Measurements from ENCODE around the gene KCNMA1. TPM values are rescaled to one million over a fixed set of nuclear protein-coding genes. Genes with fewer than 3 reads are reported as not detected.

KCNMA1 gene
- total and polyA plus RNA-seq, 9 of the 15 experiments (the other 6 are each of a cell fraction or from before 2014, with no cell fraction given): 0.01 to 0.95 (median 0.15) TPM; not detected in 4

GRCh38 chr10:77285529-77286182 is 352.0 kb downstream of the KCNMA1 start (continued):
- no peak for TF ChIP-seq E2F1 (CRISPR knock-in tag; IDR thresholded peaks at IDR 0.05)
- TF ChIP-seq, protein P1, sequence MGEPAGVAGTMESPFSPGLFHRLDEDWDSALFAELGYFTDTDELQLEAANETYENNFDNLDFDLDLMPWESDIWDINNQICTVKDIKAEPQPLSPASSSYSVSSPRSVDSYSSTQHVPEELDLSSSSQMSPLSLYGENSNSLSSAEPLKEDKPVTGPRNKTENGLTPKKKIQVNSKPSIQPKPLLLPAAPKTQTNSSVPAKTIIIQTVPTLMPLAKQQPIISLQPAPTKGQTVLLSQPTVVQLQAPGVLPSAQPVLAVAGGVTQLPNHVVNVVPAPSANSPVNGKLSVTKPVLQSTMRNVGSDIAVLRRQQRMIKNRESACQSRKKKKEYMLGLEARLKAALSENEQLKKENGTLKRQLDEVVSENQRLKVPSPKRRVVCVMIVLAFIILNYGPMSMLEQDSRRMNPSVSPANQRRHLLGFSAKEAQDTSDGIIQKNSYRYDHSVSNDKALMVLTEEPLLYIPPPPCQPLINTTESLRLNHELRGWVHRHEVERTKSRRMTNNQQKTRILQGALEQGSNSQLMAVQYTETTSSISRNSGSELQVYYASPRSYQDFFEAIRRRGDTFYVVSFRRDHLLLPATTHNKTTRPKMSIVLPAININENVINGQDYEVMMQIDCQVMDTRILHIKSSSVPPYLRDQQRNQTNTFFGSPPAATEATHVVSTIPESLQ (CRISPR knock-in tag; IDR thresholded peaks at IDR 0.05): no peak
- TF ChIP-seq LEF1 (IDR thresholded peaks at IDR 0.05): no peak
- TF ChIP-seq HLTF (IDR thresholded peaks at IDR 0.05): no peak
- TF ChIP-seq HNRNPH1 (optimal IDR thresholded peaks at IDR 0.05; ENCODE audit: low read depth, low read length): no peak
- TF ChIP-seq FOXA3 (CRISPR knock-in tag; conservative IDR thresholded peaks at IDR 0.05 in 1 of 2, IDR thresholded peaks at IDR 0.05 in 1 of 2): 0 out of 4 replicates have a peak, but pooled peaks of 1 of the 2 experiments have one; percentile 20

- Histone ChIP-seq H3K9me1 (ENCODE audit: control insufficient read depth, insufficient read depth, low read length) (no peaks in the 10 kb centered on the region), H3K9me3 (replicated peaks; ENCODE audit: control insufficient read depth, insufficient read depth, low read depth, low read length) (no peaks in the 10 kb centered on the region), H3K9ac (ENCODE audit: insufficient read depth in 1 of 2, low read depth in 2 of 2, low read length in 2 of 2) (no peak overlapping the region), H3K4me1 (replicated peaks in 1 of 2; ENCODE audit: control insufficient read depth in 2 of 2, insufficient read depth in 2 of 2, low read length in 2 of 2) (no peaks in the 10 kb centered on the region; a peak in 1 of 5 replicates), H3K79me2 (ENCODE audit: control insufficient read depth, insufficient read depth, low read length) (no peaks in the 10 kb centered on the region), H3K27ac (ENCODE audit: extremely low read depth, low read depth, low read length) (no peak overlapping the region), H3K27me3 (ENCODE audit: control insufficient read depth in 2 of 2, insufficient read depth in 2 of 2, low read length in 2 of 2) (peaks cover 2 to 5% of the 10 kb centered on the region in 2 experiments; a peak in 2 of 5 replicates), H2AFZ (ENCODE audit: low read depth, low read length) (no peak overlapping the region), H3K36me3 (ENCODE audit: control insufficient read depth, insufficient read depth, low read length) (no peaks in the 10 kb centered on the region), H4K20me1 (replicated peaks; ENCODE audit: control insufficient read depth, insufficient read depth, low read length) (no peaks in the 10 kb centered on the region), H3K4me3 (no peak overlapping the region), H3K4me2 (ENCODE audit: insufficient read depth, low read length) (no peak overlapping the region)
- CTCF ChIA-PET (ENCODE audit: low intra/inter-chr PET ratio): no interaction called here
- WGBS (ENCODE audit: insufficient coverage, low coverage, missing lambda C conversion rate): under 1% methylated on average over 6 of the region's 6 CpGs
- no peak for DNase-seq (ENCODE audit: extremely low read depth in 1 of 4, low spot score in 3 of 4)
- no TSS peak for BruUV-seq (replicated peaks)
- intact Hi-C loops (cut with micrococcal nuclease): no loop called here
- in situ Hi-C loops (cut with MboI): no loop called here
- no peak for ATAC-seq
- no peak for FAIRE-seq
- no peak for TF ChIP-seq SAFB2 (IDR thresholded peaks at IDR 0.05; ENCODE audit: borderline replicate concordance, low read depth, low read length, severe bottlenecking)
- TF ChIP-seq HNRNPLL (IDR thresholded peaks at IDR 0.05; ENCODE audit: low read depth, low read length, poor library complexity, severe bottlenecking): no peak
- TF ChIP-seq ZNF778 (CRISPR knock-in tag; IDR thresholded peaks at IDR 0.05): no peak
- TF ChIP-seq TBP (optimal IDR thresholded peaks at IDR 0.05; ENCODE audit: low read depth, low read length): no peak
- TF ChIP-seq, protein P2, sequence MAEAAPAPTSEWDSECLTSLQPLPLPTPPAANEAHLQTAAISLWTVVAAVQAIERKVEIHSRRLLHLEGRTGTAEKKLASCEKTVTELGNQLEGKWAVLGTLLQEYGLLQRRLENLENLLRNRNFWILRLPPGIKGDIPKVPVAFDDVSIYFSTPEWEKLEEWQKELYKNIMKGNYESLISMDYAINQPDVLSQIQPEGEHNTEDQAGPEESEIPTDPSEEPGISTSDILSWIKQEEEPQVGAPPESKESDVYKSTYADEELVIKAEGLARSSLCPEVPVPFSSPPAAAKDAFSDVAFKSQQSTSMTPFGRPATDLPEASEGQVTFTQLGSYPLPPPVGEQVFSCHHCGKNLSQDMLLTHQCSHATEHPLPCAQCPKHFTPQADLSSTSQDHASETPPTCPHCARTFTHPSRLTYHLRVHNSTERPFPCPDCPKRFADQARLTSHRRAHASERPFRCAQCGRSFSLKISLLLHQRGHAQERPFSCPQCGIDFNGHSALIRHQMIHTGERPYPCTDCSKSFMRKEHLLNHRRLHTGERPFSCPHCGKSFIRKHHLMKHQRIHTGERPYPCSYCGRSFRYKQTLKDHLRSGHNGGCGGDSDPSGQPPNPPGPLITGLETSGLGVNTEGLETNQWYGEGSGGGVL (CRISPR knock-in tag; IDR thresholded peaks at IDR 0.05): no peak
- no peak for TF ChIP-seq PURB (CRISPR knock-in tag; IDR thresholded peaks at IDR 0.05; ENCODE audit: low read depth)
- POLR2A ChIA-PET: no interaction called here
These were observed 352.8 kb downstream of the KCNMA1 start for GRCh38 chr10:77284797-77285196.
